Coronary artery (tissue), 2 donors: ENCODE results near the gene TNP2.

Experiments used
- DNase-seq: peaks from one replicate; pipeline ENCODE4 v3.0.0-alpha.2; 2017; ENCODE audit warnings: low spot score
- H3K27ac ChIP-seq, 2 donors: fragments of 200-600 bp; sonication (generic); one replicate each; pipeline ENCODE4 v1.5.1; 2016 to 2019
- H3K4me3 ChIP-seq: fragments of 200-600 bp; sonication (generic); 2 replicates; pipeline ENCODE4 v1.5.1; 2016; ENCODE audit warnings: mild to moderate bottlenecking, moderate library complexity
- CTCF ChIP-seq: fragments of 200-600 bp; sonication (generic); IDR thresholded peaks from one replicate; pipeline ENCODE4 v1.5.1; 2019; ENCODE audit warnings: antibody characterized with exemption

The TNP2 gene

GRCh38 chr16:11306997-11307638 is 38.0 kb upstream of the TNP2 start:
- TF ChIP-seq CTCF = no peak
- DNase-seq = no peak
- H3K4me3 ChIP-seq = no peak overlapping the region
- no peak overlapping the region for H3K27ac ChIP-seq

- H3K27ac ChIP-seq = no peak overlapping the region
Measured at GRCh38 chr16:11306381-11306780, 37.3 kb upstream of the TNP2 start.

GRCh38 chr16:11303405-11304138 is 34.4 kb upstream of the TNP2 start:
- TF ChIP-seq CTCF = no peak
- Histone ChIP-seq H3K4me3 (no peak overlapping the region), H3K27ac (no peak overlapping the region)
- DNase-seq = no peak

More at GRCh38 chr16:11306381-11306780, 37.3 kb upstream of the TNP2 start:
- no peak for DNase-seq
- TF ChIP-seq CTCF = no peak
- no peak overlapping the region for H3K4me3 ChIP-seq

- no peak overlapping the region for H3K27ac ChIP-seq
- no peak overlapping the region for H3K4me3 ChIP-seq
- no peak for TF ChIP-seq CTCF
- DNase-seq = no peak
Measured at GRCh38 chr16:11302977-11303376, 33.9 kb upstream of the TNP2 start.

- no peak for TF ChIP-seq CTCF
- no peak overlapping the region for H3K4me3 ChIP-seq
- H3K27ac ChIP-seq = no peak overlapping the region
- DNase-seq = no peak
Measured at GRCh38 chr16:11301645-11302501, 32.7 kb upstream of the TNP2 start.

GRCh38 chr16:11300560-11300892 is 31.4 kb upstream of the TNP2 start:
- no peak overlapping the region for H3K4me3 ChIP-seq
- no peak for TF ChIP-seq CTCF
- H3K27ac ChIP-seq = no peak overlapping the region
- no peak for DNase-seq
